KBM-7 (cell line): ENCODE results near the gene LY6G6C.

Experiments used
- DNase-seq: peaks from one replicate; pipeline ENCODE4 v3.0.0-alpha.2; 2015
- in situ Hi-C: fragments of 300-500 bp; cut with MboI; formaldehyde crosslinking; loops from 2 replicates; pipeline ENCODE4 v1.14.3; 2020; ENCODE audit warnings: low sequenced_read_pairs, low pct_unique_long_range_greater_than_20kb, mixed read lengths

The LY6G6C gene

GRCh38 chr6:31744422-31744821 lies 22.9 kb upstream of the LY6G6C start:
- DNase-seq = no peak
- in situ Hi-C loops = no loop called here

- DNase-seq = no peak
- in situ Hi-C loops = no loop called here
Observed at GRCh38 chr6:31742894-31743293, 21.3 kb upstream of the LY6G6C start.

DNA sequence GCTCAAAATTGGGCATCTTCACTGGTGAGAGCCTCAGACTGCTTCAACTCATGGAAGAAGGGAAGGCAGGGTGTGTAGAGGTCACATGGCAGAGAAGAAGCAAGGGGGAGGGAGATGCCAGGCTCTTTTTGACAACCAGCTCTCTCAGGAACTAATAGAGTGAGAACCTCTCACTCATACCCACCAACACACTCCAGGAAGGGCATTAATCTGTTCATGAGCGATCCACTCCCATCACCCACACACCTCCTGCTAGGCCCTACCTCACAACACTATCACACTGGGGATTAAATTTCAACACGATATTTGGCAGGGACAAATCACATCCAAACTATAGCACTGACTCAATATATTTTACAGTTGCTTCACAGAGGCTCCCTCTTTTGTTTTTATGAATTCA lies 20.3 kb upstream of the LY6G6C start:
- DNase-seq = no peak
- in situ Hi-C loops = no loop called here

GRCh38 chr6:31740397-31741223 lies 19.1 kb upstream of the LY6G6C start:
- DNase-seq = peak; percentile 73
- in situ Hi-C loops = no loop called here

DNA sequence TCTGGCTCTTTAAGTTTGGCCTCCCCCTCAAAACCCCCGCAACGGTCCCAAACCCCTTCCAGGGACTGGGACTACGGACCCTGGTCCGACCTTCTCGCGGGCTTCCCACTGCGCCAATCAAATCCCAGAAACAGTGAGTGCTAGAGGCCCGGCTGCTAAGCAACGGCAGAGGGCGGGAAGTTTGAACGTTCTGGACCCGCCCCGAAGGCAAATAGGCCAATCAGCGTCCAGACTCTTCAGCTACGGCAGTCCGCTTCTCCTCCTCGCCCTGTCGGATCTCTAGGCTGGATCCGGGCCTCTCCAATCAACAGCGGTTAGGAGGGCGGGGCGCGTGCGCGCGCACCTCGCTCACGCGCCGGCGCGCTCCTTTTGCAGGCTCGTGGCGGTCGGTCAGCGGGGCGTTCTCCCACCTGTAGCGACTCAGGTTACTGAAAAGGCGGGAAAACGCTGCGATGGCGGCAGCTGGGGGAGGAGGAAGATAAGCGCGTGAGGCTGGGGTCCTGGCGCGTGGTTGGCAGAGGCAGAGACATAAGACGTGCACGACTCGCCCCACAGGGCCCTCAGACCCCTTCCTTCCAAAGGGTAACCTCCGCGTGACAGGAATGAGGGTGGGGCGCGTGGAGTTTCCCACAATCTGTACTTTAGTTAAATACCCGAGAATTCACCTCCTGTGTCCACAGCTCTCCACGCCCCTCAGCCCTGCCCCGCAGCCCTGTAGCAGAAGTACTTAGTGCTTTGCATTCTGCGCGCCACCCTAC lies 18.3 kb upstream of the LY6G6C start, which contains the start of gene MSH5:
Gene MSH5 (plus strand): TSS at position 367 of the 758 bp plus-strand sequence. CDS start 462 bp downstream, outside the sequence.
- in situ Hi-C loops = no loop called here

GRCh38 chr6:31737991-31738979 lies 16.7 kb upstream of the LY6G6C start:
- peak; percentile 98 for DNase-seq
- in situ Hi-C loops = no loop called here

More for the DNA sequence above, 18.3 kb upstream of the LY6G6C start, which contains the start of gene MSH5:
- DNase-seq = peak; percentile 100

DNA sequence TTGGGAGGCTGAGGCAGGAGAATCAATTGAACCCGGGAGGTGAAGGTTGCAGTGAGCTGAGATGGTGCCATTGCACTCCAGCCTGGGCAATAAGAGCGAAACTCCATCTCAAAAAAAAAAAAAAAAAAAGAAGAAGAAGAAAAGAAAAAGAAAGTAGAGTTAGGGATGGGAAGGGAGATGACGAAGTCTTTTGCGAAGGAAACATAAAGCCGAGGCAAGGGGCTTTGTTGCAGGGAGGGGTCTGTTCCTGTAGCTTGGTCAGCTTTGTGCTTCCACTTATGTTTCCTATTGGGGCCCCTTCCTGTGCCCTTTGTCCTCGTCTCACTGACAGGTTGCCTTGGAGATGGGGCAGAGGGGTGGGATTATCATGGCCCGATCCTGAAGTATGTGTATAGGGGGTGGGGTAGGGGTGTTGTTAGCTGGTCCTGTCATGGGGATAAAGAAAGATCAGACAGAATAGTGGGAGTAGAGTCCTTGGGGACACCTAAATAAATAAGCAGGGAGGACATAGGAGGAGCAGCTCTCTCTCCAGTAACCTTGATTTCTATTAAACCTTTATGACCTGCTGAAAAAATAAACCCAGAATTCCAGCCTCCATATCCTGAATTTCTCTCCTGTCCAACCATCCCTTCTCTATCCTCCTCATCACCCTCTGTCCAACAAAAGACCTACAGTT lies 15.9 kb upstream of the LY6G6C start:
- in situ Hi-C loops = no loop called here
- DNase-seq = peak; percentile 85

DNA sequence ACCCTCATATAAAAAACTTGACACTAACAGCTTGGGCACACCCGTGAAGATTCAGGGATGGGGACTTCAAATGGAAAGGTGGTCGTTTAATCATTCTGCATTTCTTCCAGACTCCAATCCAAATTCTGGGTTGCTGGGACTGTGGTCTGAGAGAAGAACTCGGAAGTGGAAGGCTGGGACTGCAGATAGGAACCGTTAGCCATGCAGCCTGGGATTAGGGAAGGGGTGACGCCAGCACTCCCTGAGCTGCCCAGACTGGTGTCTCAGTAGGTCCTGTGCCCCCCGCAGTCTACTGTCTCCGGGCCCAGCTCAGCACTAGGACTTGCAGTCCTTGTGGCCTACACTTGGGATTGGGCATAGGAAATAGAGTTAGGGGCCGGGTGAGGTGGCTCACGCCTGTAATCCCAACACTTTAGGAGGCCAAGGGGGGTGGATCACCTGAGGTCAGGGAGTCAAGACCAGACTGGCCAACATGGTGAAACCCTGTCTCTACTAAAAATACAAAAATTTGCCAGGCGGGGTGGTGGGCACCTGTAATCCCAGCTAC lies 15.3 kb upstream of the LY6G6C start:
- in situ Hi-C loops = no loop called here
- no peak for DNase-seq

- in situ Hi-C loops = no loop called here
Observed at GRCh38 chr6:31736021-31736767, 14.6 kb upstream of the LY6G6C start, which contains the start of gene CLIC1. TSS of gene CLIC1 (minus strand) at chr6:31736530. CDS start at chr6:31736300, 230 bp downstream.

DNA sequence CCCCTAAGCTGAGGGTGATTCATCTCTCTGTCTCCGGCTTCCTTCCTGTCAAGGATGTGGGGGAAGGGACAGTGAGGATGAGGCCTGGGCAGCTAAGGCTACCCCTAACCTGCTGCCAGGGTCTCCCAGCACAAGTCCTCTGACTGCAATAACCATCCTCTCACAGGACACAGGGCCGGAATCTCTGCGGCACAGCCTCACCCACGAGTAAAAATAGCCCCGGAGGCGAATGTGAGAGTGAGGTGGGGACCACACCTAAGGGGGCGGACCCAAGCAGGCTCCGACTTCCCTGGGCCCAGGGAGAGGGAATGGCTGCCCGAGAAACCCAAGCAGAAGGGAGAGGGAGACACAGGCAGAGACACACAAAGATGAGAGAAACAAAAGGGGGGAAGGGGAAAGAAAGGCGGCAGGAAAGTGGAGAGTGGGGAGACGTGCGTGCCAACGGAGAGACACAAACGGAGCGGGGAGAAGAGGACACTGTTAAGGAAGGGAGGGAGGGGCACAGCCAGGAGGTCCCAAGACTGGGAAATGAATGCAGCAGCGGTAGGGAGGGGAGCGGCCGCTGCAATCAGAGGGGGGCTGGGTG lies 13.4 kb upstream of the LY6G6C start:
- in situ Hi-C loops = no loop called here
- DNase-seq = peak; percentile 85

More at GRCh38 chr6:31736021-31736767, 14.6 kb upstream of the LY6G6C start, which contains the start of gene CLIC1:
- peak; percentile 81 for DNase-seq

- DNase-seq = no peak
- in situ Hi-C loops = no loop called here
Observed at GRCh38 chr6:31734247-31734820, 12.8 kb upstream of the LY6G6C start.

- no peak for DNase-seq
- in situ Hi-C loops = no loop called here
Observed at GRCh38 chr6:31733734-31734133, 12.2 kb upstream of the LY6G6C start.

DNA sequence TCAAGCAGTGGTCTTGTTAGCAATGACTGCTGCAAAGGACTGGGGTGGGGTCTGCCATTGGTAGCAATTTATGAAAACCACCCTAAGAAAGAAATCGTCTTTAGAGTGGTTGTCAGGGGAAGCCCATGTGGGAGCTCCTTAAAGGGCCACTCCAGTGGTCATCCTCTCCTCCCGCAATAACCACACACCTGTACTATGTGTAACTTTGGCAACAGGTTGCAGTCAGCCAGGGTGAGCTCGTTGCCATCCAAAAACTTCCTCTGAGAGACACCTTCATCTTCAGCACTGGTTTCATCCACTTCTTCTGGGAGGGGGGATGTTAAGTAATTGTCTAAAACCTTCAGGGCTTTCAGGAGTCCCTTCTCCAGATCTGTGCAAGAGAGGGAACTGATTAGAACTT lies 10.5 kb upstream of the LY6G6C start:
- in situ Hi-C loops = no loop called here
- DNase-seq = no peak

DNA sequence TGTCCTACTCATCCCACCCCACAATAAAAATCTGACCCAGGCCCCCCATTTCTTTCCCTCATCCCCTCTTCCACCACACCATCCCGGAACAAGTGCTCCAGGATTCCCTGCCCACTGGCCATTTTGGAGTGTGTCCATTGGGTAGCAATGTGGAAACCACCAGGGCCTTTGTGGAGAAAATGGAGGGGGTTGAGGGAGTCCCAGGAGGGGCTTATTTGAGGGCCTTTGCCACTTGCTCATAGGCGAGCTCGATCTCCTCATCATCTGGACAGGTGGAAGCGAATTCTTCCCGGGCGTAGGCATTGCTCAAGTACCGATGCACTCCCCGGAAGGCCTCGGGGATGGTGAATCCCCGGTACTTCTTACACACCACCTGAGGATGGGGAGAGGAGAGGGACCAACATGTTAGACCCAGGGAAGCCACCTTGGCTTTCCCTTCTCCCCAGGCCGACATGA lies 9.1 kb upstream of the LY6G6C start:
- DNase-seq = no peak
- in situ Hi-C loops = no loop called here

DNA sequence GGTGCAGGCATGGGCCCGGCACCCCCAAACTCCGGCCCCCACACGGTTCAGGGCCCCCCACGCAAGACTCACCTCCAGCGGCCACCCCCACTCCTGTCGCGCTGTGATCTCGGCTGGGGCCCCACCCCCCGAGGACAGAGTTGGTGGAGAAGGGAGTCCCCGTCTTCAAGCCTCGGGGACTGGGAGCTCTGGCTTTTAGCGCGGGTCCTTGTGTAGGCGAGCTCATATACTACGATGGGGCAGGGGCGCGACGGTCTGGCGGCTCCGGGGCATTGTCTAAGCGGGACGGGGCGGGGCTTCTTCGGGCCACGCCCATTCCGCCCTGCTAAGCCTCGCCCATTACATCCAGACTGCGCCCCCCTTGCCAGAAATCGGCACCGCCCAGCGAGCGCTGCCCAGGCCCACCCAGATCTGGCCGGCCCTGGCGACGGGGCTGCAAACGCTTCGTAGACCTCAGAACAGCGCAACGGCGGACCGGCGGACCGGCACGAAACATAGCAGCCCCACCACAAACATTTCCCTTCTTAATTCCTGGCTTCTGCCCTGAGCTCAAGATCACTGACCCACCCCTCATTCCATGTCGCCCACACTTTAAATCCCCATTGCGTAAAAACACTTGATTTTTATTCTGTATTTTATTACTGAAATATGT lies 8.6 kb upstream of the LY6G6C start:
- peak; percentile 93 for DNase-seq

GRCh38 chr6:31729515-31729978 lies 8.0 kb upstream of the LY6G6C start:
- peak; percentile 92 for DNase-seq
- in situ Hi-C loops = no loop called here

More for the DNA sequence above, 8.6 kb upstream of the LY6G6C start:
- in situ Hi-C loops = no loop called here
